Mesendoderm (in vitro differentiated cells): Measurements from ENCODE around the gene MBD4.

ENCODE experiments used
- DNase-seq: peaks from one replicate; pipeline ENCODE4 v3.0.0; 2013
- H2AK5ac ChIP-seq: 2 replicates; pipeline ENCODE4 v1.6.1; 2013; ENCODE audit warnings: low read length, inconsistent platforms
- H2BK120ac ChIP-seq: 2 replicates; pipeline ENCODE4 v1.6.1; 2013; ENCODE audit warnings: low read depth, mild to moderate bottlenecking, low read length, moderate library complexity, mixed read lengths
- H2BK15ac ChIP-seq: replicated peaks from 2 replicates; pipeline ENCODE4 v1.6.1; 2013; ENCODE audit warnings: low read depth, mild to moderate bottlenecking, moderate library complexity
- H2BK5ac ChIP-seq: 2 replicates; pipeline ENCODE4 v1.6.1; 2013; ENCODE audit warnings: low read length, inconsistent platforms
- H3K18ac ChIP-seq: 2 replicates; pipeline ENCODE4 v1.6.1; 2013; ENCODE audit warnings: mild to moderate bottlenecking, low read length, mixed read lengths
- H3K23ac ChIP-seq: one replicate; pipeline ENCODE4 v1.6.1; 2013; ENCODE audit warnings: low read length
- H3K27ac ChIP-seq: 2 replicates; pipeline ENCODE4 v1.5.1; 2013; ENCODE audit warnings: low read depth, mild to moderate bottlenecking, inconsistent platforms, low read length, moderate library complexity
- H3K27me3 ChIP-seq: 2 replicates; pipeline ENCODE4 v1.6.1; 2013; ENCODE audit warnings: low read length, control low read depth, mild to moderate bottlenecking, inconsistent platforms; ENCODE audit not compliant: insufficient read depth, poor library complexity
- H3K36me3 ChIP-seq: 2 replicates; pipeline ENCODE4 v1.6.1; 2013; ENCODE audit warnings: low read length, inconsistent platforms; ENCODE audit not compliant: control insufficient read depth, insufficient read depth
- H3K4ac ChIP-seq: one replicate; pipeline ENCODE4 v1.6.1; 2013; ENCODE audit warnings: low read depth, mild to moderate bottlenecking, low read length, moderate library complexity
- H3K4me1 ChIP-seq: 2 replicates; pipeline ENCODE4 v1.6.1; 2013; ENCODE audit warnings: low read depth, low read length, inconsistent platforms; ENCODE audit not compliant: control insufficient read depth
- H3K4me2 ChIP-seq: 2 replicates; pipeline ENCODE4 v1.6.1; 2013; ENCODE audit warnings: low read length
- H3K4me3 ChIP-seq: 2 replicates; pipeline ENCODE4 v1.5.1; 2013; ENCODE audit warnings: mild to moderate bottlenecking, low read length
- H3K56ac ChIP-seq: one replicate; pipeline ENCODE4 v1.6.1; 2013; ENCODE audit warnings: low read length
- H3K79me1 ChIP-seq: 2 replicates; pipeline ENCODE4 v1.6.1; 2013; ENCODE audit warnings: low read length, inconsistent platforms
- H3K79me2 ChIP-seq: 2 replicates; pipeline ENCODE4 v1.6.1; 2013; ENCODE audit warnings: mild to moderate bottlenecking, low read length; ENCODE audit not compliant: control insufficient read depth, insufficient read depth
- H3K9ac ChIP-seq: 2 replicates; pipeline ENCODE4 v1.6.1; 2013; ENCODE audit warnings: low read length, inconsistent platforms
- H4K5ac ChIP-seq: one replicate; pipeline ENCODE4 v1.6.1; 2013; ENCODE audit warnings: low read length
- H4K8ac ChIP-seq: one replicate; pipeline ENCODE4 v1.6.1; 2013; ENCODE audit warnings: low read depth, mild to moderate bottlenecking, control low read depth, low read length, moderate library complexity
- WGBS: extraction: QIAGEN DNeasy Blood & Tissue Kit; methylation state at CpG from one replicate; pipeline ENCODE4 v1.1.7; 2013; ENCODE audit warnings: low lambda C conversion rate, missing lambda C conversion rate; ENCODE audit not compliant: insufficient coverage; ENCODE audit errors: extremely low coverage; 5-methylcytosine and 5-hydroxymethylcytosine counted together

Gene MBD4

DNA sequence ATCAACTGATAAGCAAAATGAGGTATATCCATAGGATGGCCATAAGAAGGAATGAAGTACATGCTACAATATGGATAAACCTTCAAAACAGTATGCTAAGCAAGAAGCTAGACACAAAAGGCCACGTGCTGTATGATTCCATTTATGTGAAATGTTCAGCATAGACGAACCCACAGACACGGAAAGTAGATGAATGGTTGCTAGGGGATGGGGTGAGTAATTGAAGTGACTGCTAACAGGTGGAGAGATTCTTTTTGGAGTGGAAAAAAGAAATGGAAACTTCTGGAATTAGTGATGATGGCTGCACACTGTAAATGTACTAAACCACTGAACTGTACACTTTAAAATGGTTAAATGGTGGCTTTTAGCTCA, 10.7 kb downstream of the MBD4 start:
- no peak overlapping the region for H3K23ac ChIP-seq
- peaks cover 9% of the 10 kb centered on the region for H3K36me3 ChIP-seq
- H4K8ac ChIP-seq: no peak overlapping the region
- no peak overlapping the region for H2BK5ac ChIP-seq
- H3K27ac ChIP-seq: no peak overlapping the region
- H2BK120ac ChIP-seq: no peak overlapping the region
- peaks cover 1% of the 10 kb centered on the region for H3K27me3 ChIP-seq
- H4K5ac ChIP-seq: no peak overlapping the region
- H2BK15ac ChIP-seq: no peak overlapping the region
- H2AK5ac ChIP-seq: no peak overlapping the region
- H3K79me2 ChIP-seq: no peaks in the 10 kb centered on the region
- no peak for DNase-seq
- H3K4me3 ChIP-seq: no peak overlapping the region
- no peak overlapping the region for H3K4ac ChIP-seq
- H3K18ac ChIP-seq: no peak overlapping the region
- peak overlapping the region; percentile 73 for H3K56ac ChIP-seq
- H3K79me1 ChIP-seq: no peaks in the 10 kb centered on the region
- no peak overlapping the region for H3K4me2 ChIP-seq
- H3K9ac ChIP-seq: peak overlapping the region; percentile 43
- H3K4me1 ChIP-seq: peaks cover 2% of the 10 kb centered on the region
- no CpG with 5 or more reads among the region's 3 CpGs for WGBS

DNA sequence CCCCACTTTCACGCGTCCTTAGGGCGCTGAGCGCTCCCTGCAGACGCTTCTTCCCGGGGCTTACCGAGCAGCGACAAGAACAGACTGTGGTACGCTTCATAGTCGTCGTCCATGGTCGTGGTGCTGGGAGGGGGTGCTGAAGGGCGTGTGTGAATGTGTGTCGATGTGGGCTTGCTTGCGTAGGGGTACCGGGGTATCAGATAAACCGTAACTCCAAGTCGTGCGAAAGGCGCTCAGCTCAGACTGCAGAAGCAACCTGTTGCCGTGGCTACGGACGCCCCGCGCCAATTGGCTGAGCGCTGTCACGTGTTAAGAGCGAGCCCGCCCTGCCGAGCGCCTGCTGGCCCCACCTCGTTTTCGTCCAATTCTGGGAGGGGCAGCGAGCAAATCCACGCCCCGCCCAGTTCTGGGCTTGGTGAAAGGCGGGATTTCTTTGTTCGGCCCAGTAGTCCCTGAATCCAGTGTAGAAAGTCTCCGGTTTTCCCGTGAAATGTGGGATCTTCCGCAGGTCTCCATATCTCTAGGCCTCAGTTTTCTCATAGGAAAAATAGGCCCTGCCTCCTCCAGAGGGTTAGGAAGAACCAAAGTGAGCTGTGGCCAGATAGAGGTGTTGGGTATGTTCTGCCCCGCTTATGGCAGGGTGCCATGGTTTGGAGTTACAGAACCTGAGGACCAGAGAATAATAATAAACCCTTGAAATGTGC, 11.2 kb downstream of the MBD4 start, which contains the start of gene EFCAB12:
EFCAB12 (minus strand) TSS at position 261 of the 704 bp plus-strand sequence; CDS start at position 113, 148 bp downstream.
- H3K79me1 ChIP-seq: no peaks in the 10 kb centered on the region
- peak within 1 kb of the TSS; percentile 53 for H3K4me3 ChIP-seq
- no peaks in the 10 kb centered on the region for H3K79me2 ChIP-seq
- H3K56ac ChIP-seq: peak within 1 kb of the TSS; percentile 77
- H2BK120ac ChIP-seq: no peak within 1 kb of the TSS
- H3K4me1 ChIP-seq: peaks cover 2% of the 10 kb centered on the region
- WGBS: no CpG with 5 or more reads among the region's 42 CpGs
- peaks cover 1% of the 10 kb centered on the region for H3K27me3 ChIP-seq
- H3K18ac ChIP-seq: no peak within 1 kb of the TSS
- peak; percentile 96 for DNase-seq
- H3K4me2 ChIP-seq: peak within 1 kb of the TSS; percentile 100
- H2BK5ac ChIP-seq: no peak within 1 kb of the TSS
- H3K4ac ChIP-seq: no peak within 1 kb of the TSS
- no peak within 1 kb of the TSS for H4K8ac ChIP-seq
- H3K23ac ChIP-seq: no peak within 1 kb of the TSS
- no peak within 1 kb of the TSS for H2BK15ac ChIP-seq
- no peak within 1 kb of the TSS for H2AK5ac ChIP-seq
- no peak within 1 kb of the TSS for H3K27ac ChIP-seq
- peak within 1 kb of the TSS; percentile 74 for H3K9ac ChIP-seq
- H3K36me3 ChIP-seq: peaks cover 8% of the 10 kb centered on the region
- H4K5ac ChIP-seq: no peak within 1 kb of the TSS

- H2BK15ac ChIP-seq: no peak overlapping the region
- H3K4me1 ChIP-seq: peaks cover 2% of the 10 kb centered on the region
Measured at GRCh38 chr3:129428007-129428375, 11.8 kb downstream of the MBD4 start.

GRCh38 chr3:129425619-129426018, 14.1 kb downstream of the MBD4 start:
- WGBS: no CpG with 5 or more reads among the region's 2 CpGs

More at GRCh38 chr3:129428007-129428375, 11.8 kb downstream of the MBD4 start:
- Histone ChIP-seq H2BK120ac (no peak overlapping the region), H3K79me1 (no peaks in the 10 kb centered on the region), H4K8ac (no peak overlapping the region), H2BK5ac (no peak overlapping the region), H3K9ac (peak overlapping the region; percentile 74), H3K4ac (no peak overlapping the region), H3K56ac (peak overlapping the region; percentile 77), H3K27ac (no peak overlapping the region), H3K18ac (no peak overlapping the region), H4K5ac (no peak overlapping the region), H3K4me2 (peak overlapping the region; percentile 100), H3K36me3 (peaks cover 8% of the 10 kb centered on the region), H3K79me2 (no peaks in the 10 kb centered on the region), H2AK5ac (no peak overlapping the region), H3K23ac (no peak overlapping the region), H3K4me3 (peak overlapping the region; percentile 53), H3K27me3 (peaks cover 1% of the 10 kb centered on the region)
- peak; percentile 34 for DNase-seq
- WGBS: no CpG with 5 or more reads among the region's 8 CpGs

DNA sequence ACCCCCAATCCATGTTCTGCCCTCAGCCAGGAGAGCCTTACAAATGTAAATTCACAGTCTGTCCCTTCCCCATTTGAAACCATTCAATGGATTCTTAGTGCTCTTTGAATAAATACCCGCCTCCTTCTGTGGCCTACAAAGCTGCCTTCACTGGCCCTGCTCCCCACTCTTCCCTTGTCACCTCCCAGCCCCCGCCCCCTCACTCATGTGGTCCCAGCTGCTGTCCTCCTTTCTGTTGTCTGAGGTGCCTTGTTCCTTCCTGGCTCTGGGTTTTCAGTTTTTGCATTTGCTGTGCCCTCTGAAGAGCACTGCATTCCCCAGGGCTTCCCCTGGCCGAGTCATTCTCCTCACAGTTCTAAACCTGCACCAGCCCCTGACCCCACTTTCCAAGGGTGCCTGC, 14.5 kb downstream of the MBD4 start:
- H3K56ac ChIP-seq: no peak overlapping the region
- H2BK120ac ChIP-seq: no peak overlapping the region
- no peak overlapping the region for H3K4me3 ChIP-seq
- H3K27ac ChIP-seq: no peak overlapping the region
- peaks cover 1% of the 10 kb centered on the region for H3K27me3 ChIP-seq
- H3K18ac ChIP-seq: no peak overlapping the region
- H4K5ac ChIP-seq: no peak overlapping the region
- H3K9ac ChIP-seq: no peak overlapping the region
- H3K79me2 ChIP-seq: no peaks in the 10 kb centered on the region
- H2BK5ac ChIP-seq: no peak overlapping the region
- no peak overlapping the region for H3K23ac ChIP-seq
- H3K36me3 ChIP-seq: no peaks in the 10 kb centered on the region
- peaks cover 2% of the 10 kb centered on the region for H3K4me1 ChIP-seq
- WGBS: no CpG with 5 or more reads among the region's 3 CpGs
- no peak overlapping the region for H2BK15ac ChIP-seq
- no peak overlapping the region for H2AK5ac ChIP-seq
- H4K8ac ChIP-seq: no peak overlapping the region
- no peak overlapping the region for H3K4me2 ChIP-seq
- no peaks in the 10 kb centered on the region for H3K79me1 ChIP-seq
- no peak overlapping the region for H3K4ac ChIP-seq
- no peak for DNase-seq

More at GRCh38 chr3:129425619-129426018, 14.1 kb downstream of the MBD4 start:
- DNase-seq: no peak
- no peak overlapping the region for H3K56ac ChIP-seq
- H3K4ac ChIP-seq: no peak overlapping the region
- H3K27ac ChIP-seq: no peak overlapping the region
- peaks cover 2% of the 10 kb centered on the region for H3K4me1 ChIP-seq
- H3K18ac ChIP-seq: no peak overlapping the region
- peaks cover 1% of the 10 kb centered on the region for H3K27me3 ChIP-seq
- no peaks in the 10 kb centered on the region for H3K79me2 ChIP-seq
- H3K9ac ChIP-seq: no peak overlapping the region
- H2BK120ac ChIP-seq: no peak overlapping the region
- H3K4me3 ChIP-seq: no peak overlapping the region
- no peak overlapping the region for H4K8ac ChIP-seq
- H3K4me2 ChIP-seq: no peak overlapping the region
- H3K36me3 ChIP-seq: no peaks in the 10 kb centered on the region
- H2BK5ac ChIP-seq: no peak overlapping the region
- no peak overlapping the region for H4K5ac ChIP-seq
- no peak overlapping the region for H2AK5ac ChIP-seq
- H3K23ac ChIP-seq: no peak overlapping the region
- no peaks in the 10 kb centered on the region for H3K79me1 ChIP-seq
- H2BK15ac ChIP-seq: no peak overlapping the region
